Thymus (tissue), 11 donors: ENCODE data around the gene INO80B. TPM values are rescaled to one million over a fixed set of nuclear protein-coding genes. Genes with fewer than 3 reads are reported as not detected.

Experiments
- DNase-seq, 9 donors: peaks; one replicate each; pipeline ENCODE4 v3.0.0-alpha.2; 2013; ENCODE audit warnings: low spot score in 9 of 9, low read depth in 6 of 9, missing footprints in 1 of 9
- H3K27ac ChIP-seq, 2 donors: one replicate each; pipeline ENCODE4 v1.5.1; 2013; ENCODE audit warnings: control low read depth in 1 of 2, low read depth in 1 of 2, low read length in 1 of 2, mild to moderate bottlenecking in 1 of 2, moderate library complexity in 1 of 2
- H3K27me3 ChIP-seq, 2 donors: one replicate each; pipeline ENCODE4 v1.5.1; 2013; ENCODE audit warnings: low read length in 1 of 2; ENCODE audit not compliant: control insufficient read depth in 2 of 2, insufficient read depth in 1 of 2
- H3K36me3 ChIP-seq, 2 donors: one replicate each; pipeline ENCODE4 v1.5.1; 2013; ENCODE audit warnings: low read length in 1 of 2, mild to moderate bottlenecking in 1 of 2, moderate library complexity in 1 of 2; ENCODE audit not compliant: control insufficient read depth in 2 of 2, insufficient read depth in 2 of 2
- H3K4me1 ChIP-seq, 2 donors: one replicate each; pipeline ENCODE4 v1.5.1; 2013; ENCODE audit warnings: low read length in 2 of 2; ENCODE audit not compliant: control insufficient read depth in 2 of 2, insufficient read depth in 2 of 2
- H3K4me3 ChIP-seq, 2 donors: one replicate each; pipeline ENCODE4 v1.5.1; 2013; ENCODE audit warnings: low read length in 2 of 2, control low read depth in 1 of 2, mild to moderate bottlenecking in 1 of 2
- H3K9me3 ChIP-seq, 2 donors: one replicate each; pipeline ENCODE4 v1.5.1; 2013; ENCODE audit warnings: low read length in 1 of 2, mild to moderate bottlenecking in 1 of 2; ENCODE audit not compliant: control insufficient read depth in 2 of 2, insufficient read depth in 1 of 2
- WGBS: extraction: QIAGEN DNeasy Blood & Tissue Kit; methylation state at CpG from one replicate; pipeline ENCODE4 v1.1.7; 2013; 5-methylcytosine and 5-hydroxymethylcytosine counted together
- polyA plus RNA-seq: library from polyadenylated mRNA; stranded (reverse); fragments of 200-250 nt; gene quantifications from one replicate; pipeline ENCODE4 v1.2.3, GENCODE V29; 2013
- total RNA-seq: library from RNA; stranded (reverse); fragments of 120-200 nt; gene quantifications from one replicate; pipeline ENCODE4 v1.2.4, GENCODE V29; 2013
- donor health status: healthy.

The INO80B gene
- total and polyA plus RNA-seq, 2 donors, result 27.0 to 53.0 TPM

DNA sequence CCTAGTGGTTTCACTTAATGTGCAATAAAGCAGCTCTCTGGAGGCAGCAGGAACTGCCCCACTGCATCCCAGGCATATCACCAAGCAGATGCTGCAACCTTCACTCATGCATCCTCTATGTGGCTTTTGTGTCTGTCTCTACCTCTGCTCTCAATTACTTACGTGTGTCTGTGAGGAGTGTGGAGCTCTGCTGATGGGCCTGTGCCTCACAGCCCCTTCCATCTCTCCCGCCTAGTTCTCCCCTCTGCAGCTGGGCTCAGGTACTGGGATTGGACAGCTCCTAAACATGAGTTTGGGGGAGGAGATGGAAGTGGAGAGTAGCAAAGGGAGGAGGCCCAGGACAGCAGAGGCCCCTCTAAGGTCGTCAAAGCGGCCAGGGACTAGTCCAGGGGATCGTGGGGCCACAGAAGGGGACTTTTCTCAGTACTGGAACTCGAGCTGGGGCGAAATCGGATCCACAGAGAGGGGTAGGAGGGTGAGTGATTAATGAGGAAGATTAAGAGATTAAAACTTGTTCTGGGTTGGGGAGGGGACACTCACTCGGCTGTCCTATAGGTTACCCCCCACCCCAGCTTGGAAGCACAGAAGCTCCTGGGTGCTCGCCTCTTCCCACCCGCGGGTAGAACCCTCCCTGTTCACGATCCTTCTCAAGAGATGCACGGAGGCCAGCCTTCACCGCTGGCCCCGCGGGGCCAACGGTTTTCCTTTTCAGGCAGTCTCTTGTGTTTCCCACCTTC is 46.6 kb downstream of the INO80B start:
- WGBS, result 77% methylated on average over 18 of the region's 18 CpGs
- H3K36me3 ChIP-seq, result peaks cover 13 to 15% of the 10 kb centered on the region in 2 donors
- peaks cover 89 to 97% of the 10 kb centered on the region in 2 donors for H3K27me3 ChIP-seq
- peak overlapping the region in 1 of 2 donors; percentile 8 for H3K27ac ChIP-seq
- H3K9me3 ChIP-seq, result peaks cover 2 to 12% of the 10 kb centered on the region in 2 donors
- H3K4me3 ChIP-seq, result no peak overlapping the region
- H3K4me1 ChIP-seq, result peaks cover 21 to 54% of the 10 kb centered on the region in 2 donors
- DNase-seq, result no peak

DNA sequence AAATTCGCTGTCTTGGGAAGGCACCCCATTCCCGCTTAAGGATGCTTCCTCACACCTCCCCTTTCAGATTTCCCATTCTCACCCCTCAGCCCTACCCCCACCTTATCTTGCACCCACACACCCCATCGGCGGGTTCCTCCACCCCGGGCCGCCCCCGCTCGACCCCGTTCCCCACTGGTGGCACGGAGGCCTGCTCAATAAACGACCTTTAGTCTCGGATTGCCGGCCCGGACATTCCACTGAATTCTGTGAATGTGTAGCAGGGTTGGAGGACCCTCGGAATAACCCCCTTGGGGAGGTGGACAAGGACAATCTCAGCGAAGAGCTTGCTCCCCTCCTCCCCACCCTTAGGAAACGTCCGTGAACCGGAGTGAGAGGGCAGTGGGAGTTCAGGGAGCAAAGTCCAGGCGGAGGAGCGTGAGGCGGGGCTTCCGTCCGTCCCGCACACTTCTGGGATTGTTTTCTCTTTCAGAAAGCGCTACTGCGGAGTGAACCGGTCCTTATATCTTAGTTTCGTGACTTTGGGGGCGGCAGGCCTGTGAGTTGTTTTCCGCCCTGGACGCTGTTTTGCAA is 47.3 kb downstream of the INO80B start:
- H3K36me3 ChIP-seq, result peaks cover 13 to 15% of the 10 kb centered on the region in 2 donors
- peaks cover 83 to 89% of the 10 kb centered on the region in 2 donors for H3K27me3 ChIP-seq
- peak overlapping the region; percentile 19 to 39 for H3K4me3 ChIP-seq
- 12% methylated on average over 32 of the region's 32 CpGs for WGBS
- H3K27ac ChIP-seq, result no peak overlapping the region
- H3K9me3 ChIP-seq, result peaks cover 2 to 12% of the 10 kb centered on the region in 2 donors
- peaks cover 28 to 60% of the 10 kb centered on the region in 2 donors for H3K4me1 ChIP-seq
- DNase-seq, result no peak

DNA sequence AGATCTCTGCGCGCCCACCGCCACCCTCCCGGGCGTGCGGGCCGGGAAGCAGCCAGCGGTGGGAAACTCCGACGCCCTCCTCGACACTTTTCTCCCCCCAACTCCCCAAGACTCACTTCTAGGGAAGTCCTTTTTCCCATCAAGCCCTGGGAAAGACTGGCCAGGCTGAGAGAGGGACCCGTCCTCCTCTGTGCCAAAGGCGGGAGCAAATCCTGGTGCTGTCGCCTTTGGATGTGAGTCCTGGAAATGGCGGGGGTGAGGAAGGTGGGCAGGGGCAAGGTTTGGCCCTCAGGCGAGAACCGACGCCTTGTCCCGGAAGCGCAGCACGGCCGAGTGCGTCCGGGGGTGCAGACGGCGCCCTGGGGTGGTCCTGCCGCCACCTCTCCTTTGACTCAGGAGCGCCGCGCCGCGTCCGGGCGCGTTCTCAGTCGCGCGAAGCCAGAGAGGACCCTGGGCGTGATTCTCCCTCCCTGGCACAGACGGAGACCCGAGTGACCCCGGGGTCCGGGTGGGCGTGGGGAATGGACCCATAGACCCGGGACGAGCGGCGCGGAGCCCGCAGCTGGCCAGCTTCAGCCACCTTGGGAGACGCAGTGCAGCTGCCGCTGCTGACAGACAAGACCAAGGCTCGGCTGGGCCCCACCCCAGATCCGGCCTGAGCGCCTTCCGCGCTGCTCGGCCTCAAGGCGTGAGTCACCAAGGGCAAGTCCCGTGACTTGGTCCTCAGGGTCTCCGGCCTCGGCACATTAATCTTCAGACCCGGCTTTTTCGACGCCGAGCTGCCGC is 48.0 kb downstream of the INO80B start:
- peaks cover 26 to 56% of the 10 kb centered on the region in 2 donors for H3K4me1 ChIP-seq
- H3K4me3 ChIP-seq, result peak overlapping the region; percentile 19 to 39
- H3K9me3 ChIP-seq, result peaks cover 2 to 8% of the 10 kb centered on the region in 2 donors
- 2% methylated on average over 67 of the region's 67 CpGs for WGBS
- no peak for DNase-seq
- peaks cover 13 to 15% of the 10 kb centered on the region in 2 donors for H3K36me3 ChIP-seq
- H3K27ac ChIP-seq, result no peak overlapping the region
- peaks cover 76 to 84% of the 10 kb centered on the region in 2 donors for H3K27me3 ChIP-seq

DNA sequence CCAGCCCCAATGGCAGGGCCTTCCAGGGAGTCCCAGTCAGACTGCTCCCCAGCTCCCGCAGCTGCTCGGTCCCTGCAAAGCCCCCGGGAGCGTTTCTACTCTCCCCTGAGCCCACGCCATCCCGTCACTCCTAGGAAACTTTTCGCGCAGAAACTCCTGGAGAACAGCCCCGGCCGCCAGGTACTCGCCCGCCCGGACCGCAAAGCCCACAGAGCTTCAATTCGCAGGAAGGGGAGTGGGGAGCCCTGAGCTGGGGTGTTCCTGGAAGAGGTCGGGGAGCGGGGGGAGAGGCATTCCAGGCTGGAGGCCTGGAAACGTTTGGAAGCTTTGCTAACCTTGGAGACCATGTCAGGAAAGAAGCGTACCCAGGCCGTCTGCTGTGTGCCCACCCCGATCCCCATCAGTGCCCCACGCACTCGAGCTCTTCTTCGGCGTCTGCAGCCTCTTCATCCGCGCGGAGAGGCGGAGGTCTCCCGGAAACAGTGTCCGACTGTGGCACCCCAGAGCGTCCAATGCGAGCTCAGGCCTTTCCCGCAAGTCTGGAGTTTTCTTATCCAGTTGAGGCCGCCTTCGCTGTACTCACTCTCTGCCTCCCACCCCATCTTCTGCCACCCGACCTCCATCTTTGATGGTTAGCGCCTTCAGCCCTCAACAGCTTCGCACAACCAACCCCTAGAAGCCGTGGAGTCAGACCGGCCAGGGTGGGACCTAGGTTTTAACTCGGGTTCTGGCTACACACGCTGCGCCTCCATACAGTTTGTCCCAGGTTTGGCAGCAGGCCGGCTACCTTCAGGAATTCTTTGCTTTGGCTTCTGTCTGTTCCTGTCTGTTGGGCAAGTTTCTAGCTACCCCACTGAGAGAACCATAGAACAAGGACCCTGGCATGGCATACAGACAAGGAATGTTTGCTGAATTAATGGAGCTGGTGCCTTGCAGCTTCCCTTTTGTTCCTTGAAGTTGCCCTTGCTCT is 48.9 kb downstream of the INO80B start:
- peaks cover 2 to 6% of the 10 kb centered on the region in 2 donors for H3K9me3 ChIP-seq
- WGBS, result 61% methylated on average over 45 of the region's 45 CpGs
- DNase-seq, result no peak
- H3K27me3 ChIP-seq, result peaks cover 67 to 84% of the 10 kb centered on the region in 2 donors
- no peak overlapping the region for H3K27ac ChIP-seq
- H3K4me1 ChIP-seq, result peaks cover 21 to 53% of the 10 kb centered on the region in 2 donors
- H3K4me3 ChIP-seq, result peak overlapping the region; percentile 19 to 39
- H3K36me3 ChIP-seq, result peaks cover 13 to 15% of the 10 kb centered on the region in 2 donors

DNA sequence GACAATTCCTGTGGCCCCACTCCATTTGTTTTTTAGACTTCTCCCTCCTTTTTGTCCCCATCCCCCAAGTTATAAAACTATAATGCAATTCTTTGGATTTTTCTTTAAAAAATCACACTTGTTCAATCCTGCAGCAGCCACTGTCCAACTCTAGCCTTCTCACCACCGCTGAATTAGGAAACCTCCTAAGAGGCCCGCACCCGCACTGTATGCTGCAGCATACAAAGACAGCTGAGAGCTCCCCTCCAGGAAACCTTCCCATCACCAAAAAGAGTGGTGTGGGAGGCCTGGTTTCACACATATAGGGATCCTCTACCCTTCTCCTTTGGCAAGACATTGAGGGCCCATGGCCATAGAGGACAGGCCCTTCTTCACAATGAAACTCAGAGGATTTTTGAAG is 49.7 kb downstream of the INO80B start:
- Histone ChIP-seq H3K4me3 (no peak overlapping the region), H3K27ac (no peak overlapping the region)

DNA sequence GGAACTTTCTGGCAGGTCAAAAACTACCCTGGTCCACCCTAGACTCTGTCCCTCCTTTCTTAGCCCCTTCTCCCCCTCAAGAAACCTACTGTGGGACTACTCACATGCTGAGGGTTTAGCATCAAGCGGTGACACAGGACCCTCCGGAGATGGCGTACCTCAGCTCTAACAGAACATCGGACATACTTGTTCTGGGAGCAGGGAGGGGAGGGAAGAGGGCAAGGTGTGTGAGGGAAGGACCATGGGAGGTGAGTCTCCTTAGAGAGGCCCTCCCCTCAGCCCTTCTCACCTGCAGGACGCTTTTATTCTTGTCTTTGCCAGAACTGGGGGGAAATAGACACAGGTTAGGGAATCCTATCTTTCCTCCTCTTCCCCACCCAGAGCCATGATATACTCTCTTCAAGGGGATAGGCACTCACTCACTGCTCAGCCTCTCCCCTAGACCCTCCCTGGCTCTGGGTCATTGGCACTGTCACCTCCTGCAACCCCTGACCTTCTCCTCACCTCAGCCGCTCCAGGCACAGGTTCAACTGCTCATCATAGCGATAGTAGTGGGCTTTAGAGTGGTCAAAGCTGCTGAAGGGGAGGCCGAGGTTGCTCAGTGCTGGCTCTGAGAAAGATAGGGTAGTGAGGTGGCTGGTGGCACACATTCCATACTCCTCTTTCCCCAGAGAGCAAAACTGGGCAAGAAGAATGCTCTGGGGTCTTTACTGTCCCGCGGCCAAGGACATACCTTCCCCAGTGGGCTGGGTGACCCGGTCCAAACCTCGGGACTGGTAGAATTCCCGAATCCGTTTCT is 50.8 kb downstream of the INO80B start:
- H3K36me3 ChIP-seq, result peaks cover 13 to 15% of the 10 kb centered on the region in 2 donors
- peaks cover 0 to 2% of the 10 kb centered on the region in 2 donors for H3K9me3 ChIP-seq
- DNase-seq, result no peak
- peaks cover 65 to 83% of the 10 kb centered on the region in 2 donors for H3K27me3 ChIP-seq
- WGBS, result over 99% methylated on average over 14 of the region's 14 CpGs
- H3K4me3 ChIP-seq, result no peak overlapping the region
- no peak overlapping the region for H3K27ac ChIP-seq
- H3K4me1 ChIP-seq, result peaks cover 21 to 41% of the 10 kb centered on the region in 2 donors

More for the DNA sequence above, 49.7 kb downstream of the INO80B start:
- Histone ChIP-seq H3K36me3 (peaks cover 13 to 15% of the 10 kb centered on the region in 2 donors), H3K27me3 (peaks cover 66 to 83% of the 10 kb centered on the region in 2 donors), H3K9me3 (peaks cover 0 to 2% of the 10 kb centered on the region in 2 donors), H3K4me1 (peaks cover 21 to 45% of the 10 kb centered on the region in 2 donors)
- DNase-seq, result no peak
- 98% methylated on average over 3 of the region's 3 CpGs for WGBS

DNA sequence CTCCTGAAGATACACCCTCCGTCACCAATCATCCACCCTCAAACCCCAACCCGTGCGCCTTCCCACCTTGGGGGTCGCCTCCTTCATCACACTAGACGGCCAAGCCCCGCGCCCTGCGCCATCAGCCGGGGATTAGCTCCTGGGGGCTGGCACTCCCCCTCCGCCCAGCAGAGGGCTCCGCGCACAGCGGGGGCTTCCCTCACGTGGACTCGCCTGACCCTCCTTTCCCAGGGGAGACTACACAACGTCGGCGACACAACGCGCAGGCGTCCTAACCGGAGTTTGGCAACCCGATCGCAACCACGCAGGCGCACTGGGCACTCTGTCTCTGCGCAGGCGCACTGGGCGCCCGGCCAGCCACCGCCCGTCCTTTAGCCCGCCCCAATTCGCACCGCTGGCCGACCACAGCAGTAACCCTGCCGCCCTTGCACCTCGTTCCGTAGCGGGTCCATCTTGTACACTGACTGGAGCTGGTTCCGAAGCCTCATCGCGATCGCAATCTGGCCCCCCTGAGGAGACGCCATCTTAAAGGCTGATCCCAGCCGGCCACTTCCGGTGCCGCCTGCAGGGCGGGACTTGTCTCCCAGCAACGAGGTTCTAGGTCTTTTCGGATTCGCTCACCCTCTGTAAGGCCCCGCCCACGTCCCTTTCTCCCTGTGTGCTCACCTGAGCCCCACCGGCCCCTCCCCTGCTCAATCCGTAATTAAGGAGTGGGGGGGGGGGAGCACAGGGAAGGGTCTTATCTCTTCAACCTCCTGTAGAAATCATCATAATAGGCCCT is 52.4 kb downstream of the INO80B start, which contains the start of gene PCGF1:
Gene PCGF1 (minus strand): TSS at position 551 of the 781 bp plus-strand sequence. CDS start 27 bp downstream, at position 524.
- Histone ChIP-seq H3K36me3 (peaks cover 13 to 15% of the 10 kb centered on the region in 2 donors), H3K27me3 (peaks cover 61 to 83% of the 10 kb centered on the region in 2 donors), H3K4me3 (peak within 1 kb of the TSS; percentile 76 to 95), H3K4me1 (peaks cover 21 to 36% of the 10 kb centered on the region in 2 donors), H3K9me3 (peaks cover 0 to 2% of the 10 kb centered on the region in 2 donors), H3K27ac (peak within 1 kb of the TSS; percentile 98)
- DNase-seq, result peak; percentile 98 to 100 (median 99)
- 1% methylated on average over 56 of the region's 56 CpGs for WGBS
